Ovary (tissue), 9 donors: Measurements from ENCODE around the gene MAPK7. TPM values are rescaled to one million over a fixed set of nuclear protein-coding genes. Genes with fewer than 3 reads are reported as not detected.

Source experiments
- DNase-seq, 5 donors: peaks; one replicate each; pipeline ENCODE4 v3.0.0-alpha.2; 2019 to 2020
- H3K27ac ChIP-seq, 2 donors: fragments of 200-600 bp; one replicate each; pipeline versions ENCODE4 v1.5.1 to v1.8.0; 2019 to 2022
- H3K27me3 ChIP-seq: fragments of 200-600 bp; one replicate; pipeline ENCODE4 v1.8.0; 2022
- H3K36me3 ChIP-seq: fragments of 200-600 bp; sonication (generic); one replicate; pipeline ENCODE4 v1.5.1; 2019
- H3K4me1 ChIP-seq: one replicate; pipeline ENCODE4 v1.8.1; 2013; ENCODE audit warnings: mild to moderate bottlenecking, moderate library complexity; ENCODE audit not compliant: insufficient read depth
- H3K4me3 ChIP-seq: fragments of 200-600 bp; sonication (generic); one replicate; pipeline ENCODE4 v1.5.1; 2017
- H3K9me3 ChIP-seq, 2 donors: fragments of 200-600 bp in 1 of 2; sonication (generic) in 1 of 2; one replicate each; pipeline versions ENCODE4 v1.5.1 to v1.8.1; 2013 to 2019; ENCODE audit warnings: mild to moderate bottlenecking in 1 of 2, moderate library complexity in 1 of 2
- EP300 ChIP-seq: sonication (generic); formaldehyde crosslinking; IDR thresholded peaks from one replicate; pipeline ENCODE4 v1.6.1; 2017; ENCODE audit warnings: antibody characterized with exemption
- POLR2A ChIP-seq: fragments of 450-650 bp; IDR thresholded peaks from one replicate; pipeline ENCODE4 v1.6.1; 2017; ENCODE audit warnings: antibody characterized with exemption, mild to moderate bottlenecking, moderate library complexity
- WGBS, 3 donors: extraction: QIAGEN DNeasy Blood & Tissue Kit in 1 of 3; methylation state at CpG; one replicate each; pipeline versions ENCODE4 v1.1.5 to v1.1.7; 2013 to 2017; 5-methylcytosine and 5-hydroxymethylcytosine counted together
- intact Hi-C, 4 donors: fragments of 100-400 bp; cut with DNase I; formaldehyde crosslinking; loops; one replicate each; pipeline versions ENCODE4 v1.11.0 to v1.15.1; 2022 to 2023
- polyA plus RNA-seq, 2 donors: library from polyadenylated mRNA; stranded (reverse); fragments of 200-250 nt in 1 of 2; fragments of 350-450 nt in 1 of 2; fragmentation: Illumina TruSeq in 1 of 2; extraction: RNeasy Lipid Tissue Mini Kit (QIAGEN cat#74804) in 1 of 2; gene quantifications; one replicate each; pipeline ENCODE4 v1.2.3, GENCODE V29; 2013 to 2014
- total RNA-seq, 7 donors: library from RNA; depleted of rRNA in 2 of 7; stranded (reverse); fragments of >200 nt in 2 of 7; fragmentation: NEBNext Ultra II Directional in 3 of 7; extraction: Animal tissue kit (Norgen Biotek cat#: 25700) in 3 of 7; gene quantifications; one replicate each; pipeline versions ENCODE4 v1.1.0 to v1.2.4, GENCODE V29; 2016 to 2023
- TF ChIP-seq, protein P1 (sequence below), 3 donors: fragments of 450-650 bp in 2 of 3; fragments of 200-600 bp in 1 of 3; IDR thresholded peaks; one replicate each; pipeline versions ENCODE4 v1.5.1 to v1.8.0; 2016 to 2022; ENCODE audit warnings: antibody characterized with exemption in 3 of 3, mild to moderate bottlenecking in 1 of 3
- donor health status: DM: no; HTN: no; CAD: no; lungs with moderate emphysema.
- donor health status: DM: no; HTN: no; CAD: no.
- donor health status: Bipolar disorder and iron deficiency.
- donor health status: DM: yes; HTN: yes; CAD: no.
- donor health status: DM: no; HTN: no; CAD: no.
- donor health status: DM: yes; HTN: yes; CAD: no.

Gene MAPK7
- total and polyA plus RNA-seq, 9 donors = 14.3 to 74.6 (median 39.3) TPM

DNA sequence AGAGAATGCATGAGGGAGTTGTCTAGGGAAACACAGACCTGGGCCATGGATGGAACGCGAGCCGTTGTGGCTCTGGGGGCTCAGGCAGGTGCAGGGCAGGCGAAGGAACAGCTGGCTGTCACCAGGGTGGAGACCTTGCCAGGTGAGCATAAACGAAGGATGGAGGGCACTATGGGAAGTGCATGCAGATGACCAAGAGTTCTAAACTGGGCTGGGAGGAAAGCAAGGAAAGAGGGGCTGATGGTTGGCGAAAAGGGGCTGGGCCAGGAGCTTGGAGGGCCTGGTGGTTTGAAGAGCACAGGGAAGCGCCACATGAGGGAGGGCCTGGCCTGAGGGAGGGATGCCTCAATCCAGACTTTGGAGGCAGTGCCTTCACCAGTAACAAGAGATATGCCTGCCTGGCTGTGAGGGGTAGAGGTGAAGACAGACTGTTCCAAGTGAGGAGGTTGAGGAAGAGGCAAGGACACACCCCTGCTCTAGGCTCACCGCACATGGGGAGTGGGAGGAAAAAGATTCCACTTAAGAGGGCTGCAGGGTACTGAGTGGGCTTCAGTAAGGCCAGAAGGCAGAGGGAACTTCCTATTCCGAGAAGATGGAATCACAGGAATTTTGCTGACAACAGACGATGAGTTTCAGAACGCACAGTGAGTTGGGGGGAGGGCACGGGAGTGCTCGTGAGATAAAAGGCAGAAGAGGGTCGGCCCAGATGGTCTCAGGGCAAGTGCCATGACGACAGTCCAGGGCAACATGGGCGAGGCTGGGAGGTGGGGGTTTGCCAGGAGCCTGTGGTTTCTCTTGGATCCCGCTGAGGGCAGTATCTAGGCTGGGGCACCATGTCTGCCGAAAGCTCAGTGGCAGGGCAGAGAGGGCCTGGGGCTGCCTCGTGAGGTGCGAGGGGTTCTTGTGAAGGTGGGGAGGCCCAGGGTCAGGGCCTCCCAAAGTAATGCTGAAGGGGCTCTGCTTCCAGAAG, 36.4 kb upstream of the MAPK7 start:
- H3K36me3 ChIP-seq = no peaks in the 10 kb centered on the region
- H3K4me3 ChIP-seq = no peak overlapping the region
- H3K9me3 ChIP-seq = no peaks in the 10 kb centered on the region
- no peaks in the 10 kb centered on the region for H3K27me3 ChIP-seq
- H3K27ac ChIP-seq = peak overlapping the region; percentile 26 to 51
- TF ChIP-seq, protein P1, sequence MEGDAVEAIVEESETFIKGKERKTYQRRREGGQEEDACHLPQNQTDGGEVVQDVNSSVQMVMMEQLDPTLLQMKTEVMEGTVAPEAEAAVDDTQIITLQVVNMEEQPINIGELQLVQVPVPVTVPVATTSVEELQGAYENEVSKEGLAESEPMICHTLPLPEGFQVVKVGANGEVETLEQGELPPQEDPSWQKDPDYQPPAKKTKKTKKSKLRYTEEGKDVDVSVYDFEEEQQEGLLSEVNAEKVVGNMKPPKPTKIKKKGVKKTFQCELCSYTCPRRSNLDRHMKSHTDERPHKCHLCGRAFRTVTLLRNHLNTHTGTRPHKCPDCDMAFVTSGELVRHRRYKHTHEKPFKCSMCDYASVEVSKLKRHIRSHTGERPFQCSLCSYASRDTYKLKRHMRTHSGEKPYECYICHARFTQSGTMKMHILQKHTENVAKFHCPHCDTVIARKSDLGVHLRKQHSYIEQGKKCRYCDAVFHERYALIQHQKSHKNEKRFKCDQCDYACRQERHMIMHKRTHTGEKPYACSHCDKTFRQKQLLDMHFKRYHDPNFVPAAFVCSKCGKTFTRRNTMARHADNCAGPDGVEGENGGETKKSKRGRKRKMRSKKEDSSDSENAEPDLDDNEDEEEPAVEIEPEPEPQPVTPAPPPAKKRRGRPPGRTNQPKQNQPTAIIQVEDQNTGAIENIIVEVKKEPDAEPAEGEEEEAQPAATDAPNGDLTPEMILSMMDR (IDR thresholded peaks at IDR 0.05) = no peak
- TF ChIP-seq EP300 = no peak
- no peak for TF ChIP-seq POLR2A
- WGBS, 3 donors = 37 to 42% (median 38%) methylated on average over 18 to 20 of the region's 20 CpGs
- peak in 2 of 5 donors; percentile 42 to 71 for DNase-seq
- intact Hi-C loops = no loop called here
- peaks cover 14% of the 10 kb centered on the region for H3K4me1 ChIP-seq

DNA sequence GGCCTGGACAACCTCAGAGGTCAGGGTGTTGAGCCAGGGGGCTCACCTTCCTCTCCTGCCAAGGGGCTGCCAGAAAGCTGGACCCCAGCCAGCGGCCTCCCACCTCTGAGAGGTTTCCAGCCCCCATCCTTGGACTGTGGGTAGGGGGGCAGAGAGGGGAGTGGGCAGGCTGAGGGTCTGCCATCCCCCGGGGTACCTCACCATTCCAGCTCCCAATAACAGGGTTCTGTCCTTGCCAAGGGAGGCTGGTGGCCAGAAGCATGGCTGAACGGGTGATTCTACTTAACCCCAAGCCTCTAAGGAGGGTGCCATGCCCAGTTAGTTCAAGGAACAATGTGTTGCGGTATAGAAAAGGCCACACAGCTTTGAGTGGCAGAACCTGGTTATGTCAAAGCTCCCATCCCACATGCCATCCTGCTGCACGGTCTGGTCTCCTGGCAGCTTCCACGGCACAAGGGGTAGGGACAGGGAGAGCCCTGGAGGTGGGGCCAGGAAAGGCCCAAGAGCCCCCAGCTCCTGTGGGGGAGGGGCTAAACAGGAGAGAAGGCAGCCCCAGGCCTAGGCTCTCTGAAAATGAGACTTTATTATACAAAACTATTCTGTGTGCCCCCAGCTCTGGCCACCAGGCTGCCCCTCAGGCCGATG, 35.6 kb upstream of the MAPK7 start:
- Histone ChIP-seq H3K9me3 (no peaks in the 10 kb centered on the region), H3K27ac (peak overlapping the region; percentile 26 to 51), H3K36me3 (no peaks in the 10 kb centered on the region), H3K27me3 (no peaks in the 10 kb centered on the region), H3K4me3 (no peak overlapping the region), H3K4me1 (peaks cover 14% of the 10 kb centered on the region)
- WGBS, 3 donors = 64 to 73% (median 69%) methylated on average over 6 to 7 of the region's 7 CpGs
- DNase-seq = peak in 2 of 5 donors; percentile 39 to 58
- TF ChIP-seq EP300 (no peak), POLR2A (no peak)
- TF ChIP-seq, protein P1 (IDR thresholded peaks at IDR 0.05) = no peak
- intact Hi-C loops = no loop called here

DNA sequence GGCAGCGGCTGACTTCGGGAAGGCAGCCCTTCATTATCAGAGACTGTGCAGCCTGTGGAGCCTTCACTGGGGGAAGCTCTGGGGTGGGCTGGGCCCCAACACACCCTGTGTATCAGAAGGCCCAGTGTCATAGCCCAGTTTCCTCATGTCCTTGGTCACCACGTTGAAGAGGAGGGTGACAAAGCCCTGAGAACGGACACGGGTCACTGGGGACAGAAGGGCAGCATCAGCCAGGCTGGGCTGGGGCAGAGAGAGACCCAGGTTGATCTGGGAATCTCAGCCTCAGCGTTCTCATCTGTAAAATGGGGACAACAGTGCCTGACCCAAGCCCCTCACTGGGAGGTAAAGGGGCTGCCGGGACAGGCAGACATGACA, 35.1 kb upstream of the MAPK7 start:
- H3K27me3 ChIP-seq = no peaks in the 10 kb centered on the region
- DNase-seq = peak in 1 of 5 donors; percentile 13
- 83 to 89% (median 87%) methylated on average over 7 of the region's 7 CpGs for WGBS, 3 donors
- no peaks in the 10 kb centered on the region for H3K9me3 ChIP-seq
- H3K27ac ChIP-seq = no peak overlapping the region
- H3K4me3 ChIP-seq = no peak overlapping the region
- TF ChIP-seq EP300 (no peak), POLR2A (no peak)
- TF ChIP-seq, protein P1 (IDR thresholded peaks at IDR 0.05) = no peak
- intact Hi-C loops = no loop called here
- peaks cover 14% of the 10 kb centered on the region for H3K4me1 ChIP-seq
- H3K36me3 ChIP-seq = no peaks in the 10 kb centered on the region

DNA sequence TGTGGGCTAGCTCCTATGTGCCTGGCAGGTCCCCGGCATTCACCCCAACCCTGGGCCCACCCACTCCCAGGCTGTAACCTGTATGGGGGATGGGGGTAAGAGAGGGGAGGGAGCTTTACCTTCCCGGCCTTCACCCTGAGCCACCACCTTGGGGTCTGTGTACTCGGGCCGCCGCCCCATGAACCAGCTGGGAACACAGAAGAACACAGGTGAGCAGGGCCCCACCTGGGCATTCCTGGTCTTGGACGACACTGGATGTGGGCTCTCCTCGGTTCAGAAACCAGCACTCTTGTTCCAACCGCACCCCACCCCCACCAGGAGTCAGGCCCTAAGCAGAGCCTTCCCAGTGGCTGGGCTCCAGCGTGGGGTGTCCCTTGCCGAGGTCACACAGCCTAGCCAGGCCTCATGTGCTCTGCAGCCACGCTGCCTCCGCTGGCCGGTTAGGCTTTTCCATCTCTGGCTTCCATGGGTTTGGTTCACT, 34.6 kb upstream of the MAPK7 start:
- no peaks in the 10 kb centered on the region for H3K36me3 ChIP-seq
- H3K9me3 ChIP-seq = no peaks in the 10 kb centered on the region
- H3K4me1 ChIP-seq = peaks cover 14% of the 10 kb centered on the region
- H3K4me3 ChIP-seq = no peak overlapping the region
- intact Hi-C loops = no loop called here
- WGBS, 3 donors = 78 to 82% (median 80%) methylated on average over 13 of the region's 13 CpGs
- no peaks in the 10 kb centered on the region for H3K27me3 ChIP-seq
- DNase-seq = peak in 2 of 5 donors; percentile 32 to 53
- no peak overlapping the region for H3K27ac ChIP-seq
- TF ChIP-seq POLR2A (no peak), EP300 (no peak)
- TF ChIP-seq, protein P1 (IDR thresholded peaks at IDR 0.05) = no peak
